Progenitor cell of endocrine pancreas (in vitro differentiated cells): ENCODE measurements around the gene COASY. TPM values are rescaled to one million over a fixed set of nuclear protein-coding genes. Genes with fewer than 3 reads are reported as not detected.
"Not testable (repeated sequence)": the region's sequence is repeated elsewhere in the genome, so short reads cannot be mapped to it uniquely, and the experiment has no call there.

Experiments used
- DNase-seq: peaks from one replicate; pipeline ENCODE4 v3.0.0; 2021; ENCODE audit warnings: low spot score; ENCODE audit not compliant: unreplicated experiment
- H3K27ac Mint-ChIP-seq: 2 replicates; pipeline ENCODE4 v1.8.0; 2021; ENCODE audit warnings: mild to moderate bottlenecking, moderate library complexity, mixed read lengths
- H3K27me3 Mint-ChIP-seq: 2 replicates; pipeline ENCODE4 v1.8.0; 2021; ENCODE audit warnings: mixed read lengths
- H3K36me3 Mint-ChIP-seq: 2 replicates; pipeline ENCODE4 v1.8.0; 2022; ENCODE audit warnings: mixed read lengths; ENCODE audit not compliant: insufficient read depth
- H3K4me1 Mint-ChIP-seq: 2 replicates; pipeline ENCODE4 v1.8.0; 2021; ENCODE audit warnings: low read depth, mixed read lengths
- H3K4me3 Mint-ChIP-seq: 2 replicates; pipeline ENCODE4 v1.8.0; 2021; ENCODE audit warnings: low read depth, mild to moderate bottlenecking, moderate library complexity, mixed read lengths
- H3K9me3 Mint-ChIP-seq: 2 replicates; pipeline ENCODE4 v1.8.0; 2021; ENCODE audit warnings: low read depth, mixed read lengths
- CTCF ChIP-seq: fragments of 200-600 bp; sonication (generic); IDR thresholded peaks from one replicate; pipeline ENCODE4 v1.5.0; 2021; ENCODE audit warnings: antibody characterized with exemption, mild to moderate bottlenecking; ENCODE audit not compliant: unreplicated experiment
- total RNA-seq: library from RNA; stranded (reverse); gene quantifications from 2 replicates; pipeline ENCODE4 v1.2.1, GENCODE V29; 2021

The COASY gene
- total RNA-seq, 1 donor from 2014 or later: 66.9 TPM

GRCh38 chr17:42598905-42599304 lies 37.0 kb downstream of the COASY start:
- DNase-seq: no peak
- Mint-ChIP-seq H3K4me3 (no peak overlapping the region), H3K36me3 (peaks cover 5% of the 10 kb centered on the region), H3K27me3 (no peaks in the 10 kb centered on the region), H3K9me3 (no peaks in the 10 kb centered on the region), H3K27ac (no peak overlapping the region), H3K4me1 (no peaks in the 10 kb centered on the region)
- TF ChIP-seq CTCF: no peak

GRCh38 chr17:42603318-42603717 lies 41.4 kb downstream of the COASY start:
- H3K27ac Mint-ChIP-seq: no peak overlapping the region

GRCh38 chr17:42607769-42608168 lies 45.8 kb downstream of the COASY start:
- Mint-ChIP-seq H3K9me3 (no peaks in the 10 kb centered on the region), H3K4me1 (peaks cover 22% of the 10 kb centered on the region), H3K4me3 (peak overlapping the region; percentile 97), H3K36me3 (peaks cover 4% of the 10 kb centered on the region), H3K27me3 (no peaks in the 10 kb centered on the region), H3K27ac (no peak overlapping the region)
- DNase-seq: no peak
- TF ChIP-seq CTCF: no peak

More at GRCh38 chr17:42603318-42603717, 41.4 kb downstream of the COASY start:
- Mint-ChIP-seq H3K9me3 (no peaks in the 10 kb centered on the region), H3K4me3 (no peak overlapping the region), H3K4me1 (peaks cover 15% of the 10 kb centered on the region), H3K27me3 (no peaks in the 10 kb centered on the region), H3K36me3 (peaks cover 3% of the 10 kb centered on the region)
- no peak for DNase-seq
- no peak for TF ChIP-seq CTCF

GRCh38 chr17:42608305-42609181 lies 46.6 kb downstream of the COASY start:
- H3K27me3 Mint-ChIP-seq: no peaks in the 10 kb centered on the region
- no peaks in the 10 kb centered on the region for H3K9me3 Mint-ChIP-seq
- peaks cover 22% of the 10 kb centered on the region for H3K4me1 Mint-ChIP-seq
- no peak for TF ChIP-seq CTCF
- peak overlapping the region; percentile 97 for H3K27ac Mint-ChIP-seq
- H3K4me3 Mint-ChIP-seq: peak overlapping the region; percentile 97
- peaks cover 5% of the 10 kb centered on the region for H3K36me3 Mint-ChIP-seq
- DNase-seq: no peak

GRCh38 chr17:42609182-42609813 lies 47.4 kb downstream of the COASY start, which contains the start of the genes RETREG3 and TUBG1:
Gene RETREG3, minus strand, starts transcription at chr17:42609374. Its CDS starts 50 bp downstream, at chr17:42609324.
Gene TUBG1, plus strand, starts transcription at chr17:42609683. Its CDS starts 55 bp downstream, at chr17:42609738.
- Mint-ChIP-seq H3K36me3 (peaks cover 11% of the 10 kb centered on the region), H3K4me1 (peaks cover 22% of the 10 kb centered on the region), H3K4me3 (peak within 1 kb of the TSS; percentile 97), H3K9me3 (no peaks in the 10 kb centered on the region), H3K27ac (peak within 1 kb of the TSS; percentile 97), H3K27me3 (no peaks in the 10 kb centered on the region)
- peak; percentile 42 for TF ChIP-seq CTCF
- peak; percentile 99 for DNase-seq

GRCh38 chr17:42609814-42610801 lies 48.2 kb downstream of the COASY start:
- not testable (repeated sequence) for H3K9me3 Mint-ChIP-seq, H3K27me3 Mint-ChIP-seq
- Mint-ChIP-seq H3K27ac (peak overlapping the region; percentile 97), H3K36me3 (peaks cover 14% of the 10 kb centered on the region), H3K4me1 (peaks cover 22% of the 10 kb centered on the region), H3K4me3 (peak overlapping the region; percentile 97)
- peak; percentile 24 for DNase-seq
